Measurements from ENCODE around the gene SSTR4. TPM values are rescaled to one million over a fixed set of nuclear protein-coding genes. Genes with fewer than 3 reads are reported as not detected.

SSTR4 gene
- total RNA-seq, 6 donors from 2014 or later: 0.30 TPM; not detected in 5

DNA sequence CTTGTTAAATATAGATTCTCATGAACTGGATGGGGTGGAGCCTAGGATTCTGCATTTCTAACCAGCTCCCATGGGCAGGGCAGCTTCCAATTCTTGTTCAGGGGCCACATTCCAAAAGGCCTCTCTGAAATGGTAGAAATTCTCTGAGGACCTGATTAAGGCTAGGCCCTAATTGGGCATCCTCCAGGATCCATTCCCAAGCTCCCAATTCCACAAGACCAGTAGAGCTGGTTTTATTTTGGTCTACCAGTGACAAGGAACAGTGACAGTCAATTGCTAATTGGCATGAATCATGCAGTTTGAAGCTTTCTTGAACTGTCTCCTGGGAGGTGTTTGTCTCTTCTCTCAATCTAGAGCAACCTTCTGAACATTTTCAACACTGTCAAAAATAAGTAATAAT lies 11.3 kb downstream of the SSTR4 start:
- DNase-seq (no peak), ATAC-seq (ENCODE audit: low FRiP score in 2 of 2) (no peak)
- Histone ChIP-seq H3K27me3 (peaks cover 0 to 2% (median 0%) of the 10 kb centered on the region in 4 donors), H3K4me1 (peaks cover 34 to 54% (median 45%) of the 10 kb centered on the region in 4 donors), H3K9me3 (no peaks in the 10 kb centered on the region), H3K36me3 (no peaks in the 10 kb centered on the region), H3K4me3 (peak overlapping the region in 3 of 4 donors; percentile 53 to 69 (median 57)), H3K27ac (peak overlapping the region in 3 of 4 donors; percentile 85 to 89 (median 88))
- TF ChIP-seq, protein P1, sequence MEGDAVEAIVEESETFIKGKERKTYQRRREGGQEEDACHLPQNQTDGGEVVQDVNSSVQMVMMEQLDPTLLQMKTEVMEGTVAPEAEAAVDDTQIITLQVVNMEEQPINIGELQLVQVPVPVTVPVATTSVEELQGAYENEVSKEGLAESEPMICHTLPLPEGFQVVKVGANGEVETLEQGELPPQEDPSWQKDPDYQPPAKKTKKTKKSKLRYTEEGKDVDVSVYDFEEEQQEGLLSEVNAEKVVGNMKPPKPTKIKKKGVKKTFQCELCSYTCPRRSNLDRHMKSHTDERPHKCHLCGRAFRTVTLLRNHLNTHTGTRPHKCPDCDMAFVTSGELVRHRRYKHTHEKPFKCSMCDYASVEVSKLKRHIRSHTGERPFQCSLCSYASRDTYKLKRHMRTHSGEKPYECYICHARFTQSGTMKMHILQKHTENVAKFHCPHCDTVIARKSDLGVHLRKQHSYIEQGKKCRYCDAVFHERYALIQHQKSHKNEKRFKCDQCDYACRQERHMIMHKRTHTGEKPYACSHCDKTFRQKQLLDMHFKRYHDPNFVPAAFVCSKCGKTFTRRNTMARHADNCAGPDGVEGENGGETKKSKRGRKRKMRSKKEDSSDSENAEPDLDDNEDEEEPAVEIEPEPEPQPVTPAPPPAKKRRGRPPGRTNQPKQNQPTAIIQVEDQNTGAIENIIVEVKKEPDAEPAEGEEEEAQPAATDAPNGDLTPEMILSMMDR (IDR thresholded peaks at IDR 0.05): no peak
- TF ChIP-seq POLR2AphosphoS5 (IDR thresholded peaks at IDR 0.05) (no peak), POLR2A (IDR thresholded peaks at IDR 0.05) (no peak), EP300 (IDR thresholded peaks at IDR 0.05) (no peak)

DNA sequence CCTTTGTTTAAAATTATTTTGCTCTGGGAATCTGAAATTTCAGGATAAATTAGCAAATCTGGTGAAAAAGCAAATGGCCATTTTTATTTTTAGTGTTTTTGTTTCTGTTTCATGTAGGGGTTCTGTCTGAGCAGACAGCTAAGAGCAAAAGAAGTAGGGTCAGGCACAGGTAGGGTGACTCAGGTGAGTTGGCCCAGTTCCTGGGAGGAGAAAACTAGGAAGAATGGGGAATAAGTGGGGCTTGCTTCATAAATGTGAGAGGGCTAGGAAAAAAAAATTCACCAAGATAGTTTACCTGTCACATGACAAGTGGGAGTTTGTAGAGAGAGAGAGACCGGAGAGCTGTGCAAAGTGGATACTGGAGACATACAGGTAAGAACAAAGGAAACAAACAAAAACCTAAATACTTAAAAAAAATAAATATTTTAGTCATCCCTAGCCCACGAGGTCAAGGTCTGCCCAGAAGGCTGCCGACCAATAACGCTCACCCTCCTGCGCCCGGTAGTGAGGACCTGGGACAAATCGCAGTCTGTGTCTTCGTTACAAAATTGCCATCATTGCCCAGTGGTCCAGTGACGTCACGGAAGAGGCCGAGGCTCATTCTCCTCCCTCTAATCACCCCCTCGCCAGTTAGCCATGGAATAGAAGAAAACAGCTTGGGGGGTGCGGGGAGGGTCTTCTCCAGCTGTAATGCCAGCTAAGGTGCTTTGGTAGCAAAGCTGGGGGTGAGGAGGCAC lies 12.1 kb downstream of the SSTR4 start:
- 45 to 48% methylated on average over 13 of the region's 13 CpGs for WGBS, 2 donors
- Histone ChIP-seq H3K4me1 (peaks cover 34 to 54% (median 45%) of the 10 kb centered on the region in 4 donors), H3K27ac (peak overlapping the region; percentile 85 to 89 (median 88))

DNA sequence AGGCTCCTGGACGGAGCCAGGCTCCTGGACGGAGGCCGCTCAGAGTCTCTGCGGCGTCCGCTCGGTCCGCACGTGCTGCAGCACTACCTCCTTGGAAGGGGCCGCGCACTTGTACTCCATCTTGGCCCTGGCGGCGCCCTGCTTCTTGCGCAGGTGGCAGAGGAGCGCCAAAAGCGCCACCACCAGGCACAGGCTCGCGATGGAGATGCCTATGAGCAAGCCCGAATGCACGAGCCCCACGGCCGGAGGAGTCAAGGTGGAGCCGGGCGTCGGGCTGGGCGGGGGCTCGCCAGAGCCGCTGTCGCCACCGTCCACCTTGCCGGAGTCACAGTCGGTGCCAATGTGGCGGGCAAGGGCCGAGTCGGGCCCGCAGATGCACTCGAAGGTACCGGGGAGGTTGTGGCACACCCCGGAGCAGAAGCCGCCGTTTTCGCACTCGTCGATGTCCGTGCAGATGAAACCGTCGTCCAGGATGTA lies 12.7 kb downstream of the SSTR4 start:
- 9 to 23% methylated on average over 22 to 24 of the region's 47 CpGs for whole genome bisulfite sequencing, 2 donors
- peaks cover 34 to 54% (median 45%) of the 10 kb centered on the region in 4 donors for H3K4me1 ChIP-seq

More for the DNA sequence above, 12.1 kb downstream of the SSTR4 start:
- DNase-seq (no peak), ATAC-seq (ENCODE audit: low FRiP score in 2 of 2) (no peak)
- TF ChIP-seq, protein P1 (IDR thresholded peaks at IDR 0.05): no peak
- TF ChIP-seq POLR2A (IDR thresholded peaks at IDR 0.05) (no peak), EP300 (IDR thresholded peaks at IDR 0.05) (no peak), POLR2AphosphoS5 (IDR thresholded peaks at IDR 0.05) (no peak)
- Histone ChIP-seq H3K36me3 (no peaks in the 10 kb centered on the region), H3K27me3 (peaks cover 0 to 2% (median 0%) of the 10 kb centered on the region in 4 donors), H3K9me3 (no peaks in the 10 kb centered on the region), H3K4me3 (peak overlapping the region; percentile 11 to 69 (median 55))

DNA sequence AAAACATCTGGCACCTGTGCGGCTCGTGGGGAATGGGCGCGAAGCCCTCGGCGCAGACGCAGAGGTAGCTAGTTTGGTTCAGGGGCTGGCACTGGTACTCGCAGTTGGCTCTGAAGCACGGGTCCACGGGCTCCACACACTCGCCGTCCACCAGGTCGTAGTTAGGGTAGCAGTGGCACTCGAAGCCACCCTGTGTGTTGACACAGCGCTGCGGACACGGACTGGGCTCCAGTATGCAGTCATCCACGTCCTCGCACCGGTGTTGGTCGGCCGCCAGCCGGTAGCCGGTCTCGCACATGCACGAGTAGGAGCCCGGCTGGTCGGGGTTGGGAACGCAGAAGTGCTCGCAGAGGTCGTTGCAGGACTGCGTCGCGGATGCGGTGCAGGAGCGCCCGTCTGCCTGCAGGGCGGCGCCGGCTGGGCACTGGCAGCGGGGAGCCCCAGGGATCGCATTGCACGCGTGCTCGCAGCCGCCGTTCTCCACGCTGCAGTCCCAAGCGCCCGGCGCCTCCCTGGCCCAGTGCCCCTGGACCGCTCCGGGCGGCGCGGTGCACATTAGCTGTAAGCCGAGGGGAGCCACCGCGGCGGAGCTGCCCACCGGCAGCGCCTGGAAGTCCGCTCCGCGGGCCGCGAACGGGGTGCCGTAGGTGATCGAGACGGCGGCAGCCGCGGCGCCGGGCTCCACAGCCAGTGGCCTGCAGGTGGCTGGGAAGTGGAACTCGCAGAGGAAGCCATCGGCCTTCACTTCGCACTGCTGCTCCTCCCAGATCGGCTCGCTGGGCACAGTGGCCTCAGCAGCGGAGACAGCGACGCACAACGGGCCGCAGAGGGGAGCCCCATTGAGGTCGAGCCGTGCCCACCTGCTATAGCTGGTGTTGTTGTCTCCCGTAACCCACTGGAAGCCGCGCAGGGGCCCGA lies 13.4 kb downstream of the SSTR4 start:
- no peaks in the 10 kb centered on the region for H3K9me3 ChIP-seq
- peaks cover 34 to 50% (median 42%) of the 10 kb centered on the region in 4 donors for H3K4me1 ChIP-seq
- no peaks in the 10 kb centered on the region for H3K36me3 ChIP-seq
- peaks cover 0 to 2% (median 0%) of the 10 kb centered on the region in 4 donors for H3K27me3 ChIP-seq
- peak; percentile 85 to 93 for DNase-seq
- H3K27ac ChIP-seq: peak overlapping the region; percentile 85 to 89 (median 88)
- 0 to 6% methylated on average over 5 to 40 of the region's 92 CpGs for WGBS, 2 donors
- peak overlapping the region; percentile 11 to 69 (median 55) for H3K4me3 ChIP-seq
- peak; percentile 60 to 68 for ATAC-seq (ENCODE audit: low FRiP score in 2 of 2)
- TF ChIP-seq POLR2AphosphoS5 (IDR thresholded peaks at IDR 0.05): peak in 1 of 2 donors; percentile 57
- peak in 2 of 4 donors; percentile 28 to 39 for TF ChIP-seq POLR2A (IDR thresholded peaks at IDR 0.05)
- TF ChIP-seq, protein P1 (IDR thresholded peaks at IDR 0.05): peak; percentile 61 to 94 (median 87)
- TF ChIP-seq EP300 (IDR thresholded peaks at IDR 0.05): no peak

More for the DNA sequence above, 12.7 kb downstream of the SSTR4 start:
- ATAC-seq (ENCODE audit: low FRiP score in 2 of 2) (no peak), DNase-seq (peak; percentile 51 to 86)
- Histone ChIP-seq H3K27me3 (peaks cover 0 to 2% (median 0%) of the 10 kb centered on the region in 4 donors), H3K27ac (peak overlapping the region; percentile 85 to 89 (median 88)), H3K4me3 (peak overlapping the region; percentile 11 to 69 (median 55)), H3K36me3 (no peaks in the 10 kb centered on the region), H3K9me3 (no peaks in the 10 kb centered on the region)
- TF ChIP-seq, protein P1 (IDR thresholded peaks at IDR 0.05): peak in 1 of 6 experiments; percentile 14
- no peak for TF ChIP-seq POLR2A (IDR thresholded peaks at IDR 0.05)

Data from upper lobe of left lung (tissue), 6 donors.